Measurements from ENCODE around the gene RHBDD3.

The RHBDD3 gene

GRCh38 chr22:29257751-29258181 lies 10.0 kb downstream of the RHBDD3 start:
- no peak for TF ChIP-seq CTCF (conservative IDR thresholded peaks at IDR 0.05; ENCODE audit: control insufficient read depth, insufficient read depth, low read depth, low read length)
- DNase-seq (ENCODE audit: low read depth): no peak
- no peak overlapping the region for H3K4me3 ChIP-seq (ENCODE audit: control insufficient read depth, low read depth, low read length)

- no peak for TF ChIP-seq CTCF (conservative IDR thresholded peaks at IDR 0.05; ENCODE audit: control insufficient read depth, insufficient read depth, low read depth, low read length)
- DNase-seq (ENCODE audit: low read depth): no peak
- H3K4me3 ChIP-seq (ENCODE audit: control insufficient read depth, low read depth, low read length): no peak overlapping the region
Observed at GRCh38 chr22:29256606-29257325, 11.0 kb downstream of the RHBDD3 start.

GRCh38 chr22:29255064-29255621 lies 12.6 kb downstream of the RHBDD3 start:
- no peak for DNase-seq (ENCODE audit: low read depth)
- H3K4me3 ChIP-seq (ENCODE audit: control insufficient read depth, low read depth, low read length): no peak overlapping the region
- TF ChIP-seq CTCF (conservative IDR thresholded peaks at IDR 0.05; ENCODE audit: control insufficient read depth, insufficient read depth, low read depth, low read length): no peak

DNA sequence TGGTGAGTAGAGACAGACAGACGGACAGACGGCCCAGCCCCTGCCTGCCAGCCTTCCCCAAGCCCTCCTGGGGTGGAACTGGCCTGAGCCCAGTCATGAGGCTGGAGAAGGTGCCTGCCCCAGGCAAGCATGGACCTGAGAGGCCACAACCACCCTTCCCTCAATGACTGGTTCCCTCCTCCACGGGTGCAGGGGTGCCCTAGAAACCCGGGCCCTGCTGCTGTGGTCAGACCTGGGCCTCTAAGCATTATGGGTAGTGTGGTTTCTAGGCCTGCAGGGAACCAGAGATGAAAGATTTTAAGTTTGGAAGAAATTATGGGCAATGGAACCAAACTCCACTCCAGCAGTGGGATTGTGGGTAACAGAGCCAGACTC lies 13.5 kb downstream of the RHBDD3 start:
- DNase-seq (ENCODE audit: low read depth): no peak
- no peak overlapping the region for H3K4me3 ChIP-seq (ENCODE audit: control insufficient read depth, low read depth, low read length)
- TF ChIP-seq CTCF (conservative IDR thresholded peaks at IDR 0.05; ENCODE audit: control insufficient read depth, insufficient read depth, low read depth, low read length): no peak

DNA sequence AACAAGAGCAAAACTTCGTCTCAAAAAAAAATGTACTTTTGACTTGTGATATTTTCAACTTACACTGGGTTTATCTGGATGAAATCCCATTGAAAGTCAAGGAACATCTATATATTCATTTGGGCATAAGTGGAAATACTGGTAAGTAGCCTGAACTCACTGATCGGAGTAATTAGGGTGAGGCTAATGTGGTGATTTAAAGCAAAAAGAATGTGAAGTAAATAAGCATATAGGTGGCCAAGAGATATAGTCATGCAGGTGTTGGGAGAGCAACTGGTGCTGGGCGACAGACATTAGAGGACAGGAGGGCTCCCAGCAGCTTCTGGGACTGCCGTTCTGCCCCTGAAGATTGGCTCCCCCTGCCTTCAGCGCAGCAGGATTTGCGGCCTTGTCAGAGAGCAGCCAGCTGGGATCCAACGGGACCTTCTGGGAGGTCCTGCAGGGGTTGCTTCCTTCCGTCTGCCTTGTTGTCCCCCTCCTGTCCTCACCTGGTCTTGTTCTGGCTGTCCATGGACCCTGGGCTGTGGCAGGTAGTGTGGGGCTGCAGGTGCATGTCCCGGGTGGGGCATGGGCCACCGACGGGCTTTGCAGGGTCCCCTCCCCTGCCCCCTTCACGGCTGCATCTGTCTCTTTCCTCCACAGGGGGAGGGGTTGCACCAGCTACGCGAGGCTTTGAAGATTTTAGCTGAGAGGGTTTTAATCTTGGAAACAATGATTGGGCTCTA lies 14.1 kb downstream of the RHBDD3 start:
- no peak overlapping the region for H3K4me3 ChIP-seq (ENCODE audit: control insufficient read depth, low read depth, low read length)
- no peak for TF ChIP-seq CTCF (conservative IDR thresholded peaks at IDR 0.05; ENCODE audit: control insufficient read depth, insufficient read depth, low read depth, low read length)
- DNase-seq (ENCODE audit: low read depth): no peak

DNA sequence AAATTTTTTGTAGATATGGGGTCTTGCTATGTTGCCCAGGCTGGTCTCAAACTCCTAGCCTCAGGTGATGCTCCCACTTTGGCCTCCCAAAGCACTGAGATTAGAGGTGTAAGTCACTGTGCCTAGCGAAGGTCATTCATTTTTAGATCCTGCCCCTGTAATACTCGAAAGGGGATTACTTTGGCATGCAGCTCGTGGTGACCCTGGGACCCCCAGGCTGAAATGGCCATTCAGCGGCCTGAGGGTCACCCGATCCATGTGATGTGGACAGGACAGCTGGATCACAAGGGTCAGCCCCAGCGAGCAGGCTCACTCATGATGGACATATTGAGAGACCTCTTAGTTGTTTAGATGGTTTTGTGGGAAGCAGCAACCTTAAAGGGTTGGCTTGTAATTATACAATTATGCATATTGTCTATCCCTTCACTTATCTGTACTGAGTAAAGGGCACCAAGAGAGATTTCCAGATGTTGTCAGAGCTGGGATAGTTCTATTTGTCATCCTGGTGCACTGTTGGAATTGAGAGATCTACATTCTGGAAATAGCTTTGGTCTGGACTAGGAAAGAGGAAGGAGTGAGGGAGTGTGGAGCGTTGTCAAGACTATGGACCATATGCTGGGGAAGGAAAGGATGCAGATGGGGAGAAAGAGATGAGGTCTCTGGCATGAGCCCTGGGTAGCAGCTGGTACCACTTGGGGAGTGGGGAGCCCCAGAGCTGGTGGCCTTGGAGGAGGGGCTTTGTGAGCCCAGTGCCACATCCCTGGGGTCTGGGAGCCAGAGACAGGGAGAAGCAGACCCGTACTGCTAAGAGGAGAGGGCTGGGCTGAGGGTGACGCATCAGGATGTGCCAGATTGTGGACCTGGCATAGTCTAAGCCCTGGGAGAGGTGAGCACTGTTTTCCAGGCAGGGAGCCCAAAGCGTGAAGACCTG lies 15.5 kb downstream of the RHBDD3 start:
- no peak overlapping the region for H3K4me3 ChIP-seq (ENCODE audit: control insufficient read depth, low read depth, low read length)
- TF ChIP-seq CTCF (conservative IDR thresholded peaks at IDR 0.05; ENCODE audit: control insufficient read depth, insufficient read depth, low read depth, low read length): no peak
- no peak for DNase-seq (ENCODE audit: low read depth)
